GM03348 (cell line): ENCODE results near the gene DOHH.
A peak's percentile ranks its signal among the peaks of the same experiment; 100 is the strongest.
"Not testable (repeated sequence)": the region's sequence is repeated elsewhere in the genome, so short reads cannot be mapped to it uniquely, and the experiment has no call there.

ENCODE experiments used
- DNase-seq: peaks from one replicate; pipeline ENCODE4 v3.0.0; 2012; ENCODE audit warnings: low spot score

DOHH gene

GRCh38 chr19:3459089-3459881 lies 41.2 kb downstream of the DOHH start:
- DNase-seq = peak; percentile 97

GRCh38 chr19:3458229-3459088 lies 42.0 kb downstream of the DOHH start:
- no peak for DNase-seq

- no peak for DNase-seq
Measured at GRCh38 chr19:3457528-3458228, 42.8 kb downstream of the DOHH start.

DNA sequence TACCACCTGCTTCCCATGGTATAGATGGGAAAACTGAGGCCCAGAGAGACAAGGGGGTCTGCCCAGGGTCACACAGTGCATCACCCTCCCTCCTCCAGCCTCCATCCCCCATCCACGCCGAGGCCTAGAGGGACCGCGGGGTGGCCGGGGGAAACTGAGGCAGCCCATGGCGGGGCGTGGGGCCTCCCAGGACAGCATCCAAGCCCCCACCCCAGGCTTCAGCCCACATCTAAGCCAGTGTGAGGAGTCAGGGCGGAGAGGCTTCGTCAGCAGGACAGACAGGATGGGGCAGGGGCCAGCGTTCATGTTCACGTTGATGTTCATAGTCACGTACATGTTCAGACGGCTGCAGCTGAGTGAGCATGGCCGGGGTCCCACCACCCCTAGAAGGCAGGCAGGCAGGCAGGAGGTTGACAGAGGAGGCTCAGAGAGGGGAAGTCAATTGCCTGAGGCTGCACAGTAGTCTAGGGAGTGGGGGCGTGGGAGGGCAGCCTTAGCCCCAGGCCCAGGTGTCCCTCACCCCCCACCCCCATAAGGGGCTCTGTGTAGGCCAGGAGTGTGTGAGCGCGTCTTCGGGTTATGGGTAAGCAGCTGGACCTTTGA lies 43.4 kb downstream of the DOHH start:
- no peak for DNase-seq

GRCh38 chr19:3455960-3456601 lies 44.4 kb downstream of the DOHH start:
- no peak for DNase-seq

GRCh38 chr19:3455393-3455955 lies 45.0 kb downstream of the DOHH start:
- no peak for DNase-seq

DNA sequence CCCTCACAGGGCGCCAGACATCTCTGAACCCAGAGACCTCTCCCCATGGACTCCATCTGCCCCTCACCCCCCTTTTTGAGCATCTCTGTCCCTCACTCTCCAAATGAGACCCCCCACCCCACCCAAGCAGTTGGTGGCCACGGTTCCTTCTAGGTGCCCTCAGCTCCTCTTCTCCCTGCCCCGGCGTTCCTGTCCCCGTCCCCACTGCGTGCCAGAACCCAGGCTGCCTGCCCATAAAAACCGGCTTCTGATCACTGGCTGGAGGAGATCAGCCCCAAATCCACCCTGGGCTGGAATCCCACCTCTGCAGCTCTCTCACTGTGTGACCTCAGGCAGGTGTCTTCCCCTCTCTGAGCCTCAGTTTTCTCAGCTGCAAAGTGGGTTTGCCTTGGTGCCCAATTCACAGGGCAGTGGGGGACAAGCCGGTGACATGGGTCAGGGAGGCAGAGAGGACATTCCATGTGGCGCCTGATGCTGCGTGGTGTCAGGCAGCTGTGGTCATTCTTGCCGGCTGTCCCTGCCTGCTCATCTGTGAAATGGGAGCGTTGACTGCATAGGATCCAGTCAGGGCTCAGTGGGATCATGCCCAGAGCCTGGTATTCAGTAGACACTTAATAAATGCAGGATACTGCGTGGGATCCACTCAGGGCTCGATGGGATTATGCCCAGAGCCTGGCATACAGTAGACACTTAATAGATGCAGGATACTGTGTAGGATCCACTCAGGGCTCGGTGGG lies 45.6 kb downstream of the DOHH start:
- no peak for DNase-seq

DNA sequence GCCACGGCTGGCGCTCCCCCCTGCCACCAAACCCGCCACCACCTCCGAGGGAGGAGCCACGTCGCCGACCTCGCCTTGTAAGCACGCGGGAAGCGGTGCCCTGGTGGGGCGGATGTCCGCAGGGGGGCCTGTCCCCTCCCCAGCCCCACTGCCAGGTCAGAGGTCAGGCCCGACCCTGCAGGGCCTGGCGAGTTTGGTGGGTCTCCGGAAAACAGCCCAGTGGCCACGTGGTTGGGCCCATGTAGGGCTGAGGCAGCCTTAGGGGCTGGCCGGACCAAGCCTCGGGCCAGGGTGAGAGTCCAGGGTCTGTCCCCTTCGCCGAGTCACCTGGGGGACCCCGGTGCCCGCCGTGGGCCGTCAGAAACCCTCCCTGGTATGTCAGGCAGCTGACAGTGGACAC lies 46.6 kb downstream of the DOHH start:
- no peak for DNase-seq

DNA sequence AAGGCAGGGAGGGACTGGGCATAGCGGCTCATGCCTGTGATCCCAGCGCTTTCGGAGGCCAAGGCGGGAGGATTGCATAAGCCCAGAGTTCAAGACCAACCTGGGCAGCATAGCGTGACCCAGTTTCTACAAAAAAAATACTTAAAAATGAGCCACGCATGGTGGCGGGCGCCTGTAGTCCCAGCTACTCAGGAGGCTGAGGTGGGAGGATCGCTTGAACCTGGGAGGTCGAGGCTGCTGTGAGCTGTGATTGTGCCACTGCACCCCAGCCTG lies 47.6 kb downstream of the DOHH start:
- not testable (repeated sequence) for DNase-seq

GRCh38 chr19:3452171-3452941 lies 48.1 kb downstream of the DOHH start:
- DNase-seq = no peak

DNA sequence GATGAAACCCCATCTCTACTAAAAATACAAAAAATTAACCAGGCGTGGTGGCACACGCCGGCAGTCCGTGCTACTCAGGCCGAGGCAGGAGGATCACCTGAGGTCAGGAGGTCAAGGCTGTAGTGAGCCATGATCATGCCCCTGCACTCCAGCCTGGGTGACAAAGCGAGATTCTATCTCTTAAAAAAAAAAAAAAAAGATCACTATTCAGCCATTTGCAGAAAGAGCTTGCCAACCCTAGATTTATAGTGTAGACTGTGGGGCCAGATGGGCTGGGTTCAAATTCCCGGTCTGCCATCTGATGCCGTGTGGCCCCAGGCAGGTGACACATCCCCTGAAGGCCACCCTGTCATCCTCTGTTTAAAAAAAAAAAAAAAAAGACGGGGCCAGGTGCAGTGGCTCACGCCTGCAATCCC lies 49.0 kb downstream of the DOHH start:
- DNase-seq = no peak

DNA sequence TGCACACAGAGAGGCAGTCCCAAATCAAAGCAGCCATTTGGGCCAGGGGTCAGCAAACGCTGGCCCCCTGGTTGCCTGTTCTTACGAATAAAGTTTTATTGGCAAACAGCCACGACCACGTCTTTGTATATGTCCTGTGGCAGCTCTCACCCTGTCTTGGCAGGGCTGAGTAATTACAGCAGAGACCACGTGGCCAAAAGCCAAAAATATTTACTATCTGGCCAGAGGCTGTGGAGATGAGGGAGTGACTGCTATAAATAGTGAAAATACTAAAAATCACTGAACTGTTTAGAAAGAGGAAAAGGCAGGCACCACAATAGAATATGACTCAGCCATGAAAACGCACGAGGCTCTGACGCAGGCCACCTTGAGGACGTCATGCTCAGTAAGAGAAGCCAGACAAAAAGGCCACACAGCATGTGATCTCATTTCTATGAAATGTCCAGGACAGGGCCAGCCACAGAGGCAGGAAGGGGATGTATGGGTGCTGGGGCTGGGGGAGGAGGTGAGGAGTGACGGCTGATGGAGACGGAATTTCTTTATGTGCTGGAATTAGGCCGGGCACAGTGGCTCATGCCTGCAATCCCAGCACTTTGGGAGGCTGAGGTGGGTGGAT lies 49.6 kb downstream of the DOHH start:
- DNase-seq = peak; percentile 85

DNA sequence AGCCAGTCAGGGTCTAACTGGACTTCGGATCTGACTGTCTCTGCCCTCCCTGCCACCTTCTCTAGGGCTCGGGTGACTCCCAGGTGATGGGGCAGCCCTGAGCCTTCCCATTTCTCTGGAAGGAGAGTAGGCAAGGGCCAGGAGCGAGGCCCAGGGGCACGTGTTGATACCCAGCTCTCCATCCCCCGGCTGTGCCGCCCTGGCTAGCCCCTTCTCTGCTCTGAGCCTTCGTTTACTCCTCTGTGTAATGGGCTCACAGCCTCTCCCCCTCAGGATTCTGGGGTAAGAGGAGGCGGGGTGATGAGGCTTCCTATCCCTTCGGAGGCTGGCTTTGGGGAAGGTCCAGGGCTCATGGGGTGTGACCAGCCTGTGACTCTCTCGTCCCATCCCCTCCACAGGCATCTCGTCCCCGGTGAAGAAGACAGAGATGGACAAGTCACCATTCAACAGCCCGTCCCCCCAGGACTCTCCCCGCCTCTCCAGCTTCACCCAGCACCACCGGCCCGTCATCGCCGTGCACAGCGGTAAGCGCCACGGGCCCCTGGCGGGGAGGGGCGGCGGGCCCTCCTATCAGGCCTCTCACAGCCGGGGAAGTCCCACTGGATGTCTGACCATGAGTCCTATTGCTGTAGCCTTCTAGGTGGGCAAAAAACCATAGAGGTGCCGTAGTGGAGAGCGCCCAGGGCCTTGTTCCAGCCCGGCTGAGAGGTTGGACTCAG lies 51.7 kb downstream of the DOHH start:
- no peak for DNase-seq

DNA sequence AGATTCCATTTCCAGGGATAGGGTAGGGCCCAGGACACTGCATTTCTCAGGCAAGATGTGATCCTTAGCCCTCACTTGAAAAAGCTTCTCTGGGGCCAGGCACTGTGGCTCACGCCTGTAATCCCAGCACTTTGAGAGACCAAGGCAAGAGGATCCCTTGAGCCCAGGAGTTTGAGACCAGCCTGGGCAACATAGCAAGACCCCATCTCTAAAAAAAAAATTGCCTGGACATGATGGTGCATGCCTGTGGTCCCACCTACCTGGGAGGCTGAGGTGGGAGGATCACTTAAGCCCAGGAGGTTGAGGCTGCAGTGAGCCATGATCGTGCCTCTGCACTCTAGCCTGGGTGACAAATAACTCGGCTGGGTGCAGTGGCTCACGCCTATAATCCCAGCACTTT lies 53.8 kb downstream of the DOHH start:
- not testable (repeated sequence) for DNase-seq

GRCh38 chr19:3444695-3445234 lies 55.7 kb downstream of the DOHH start:
- no peak for DNase-seq

DNA sequence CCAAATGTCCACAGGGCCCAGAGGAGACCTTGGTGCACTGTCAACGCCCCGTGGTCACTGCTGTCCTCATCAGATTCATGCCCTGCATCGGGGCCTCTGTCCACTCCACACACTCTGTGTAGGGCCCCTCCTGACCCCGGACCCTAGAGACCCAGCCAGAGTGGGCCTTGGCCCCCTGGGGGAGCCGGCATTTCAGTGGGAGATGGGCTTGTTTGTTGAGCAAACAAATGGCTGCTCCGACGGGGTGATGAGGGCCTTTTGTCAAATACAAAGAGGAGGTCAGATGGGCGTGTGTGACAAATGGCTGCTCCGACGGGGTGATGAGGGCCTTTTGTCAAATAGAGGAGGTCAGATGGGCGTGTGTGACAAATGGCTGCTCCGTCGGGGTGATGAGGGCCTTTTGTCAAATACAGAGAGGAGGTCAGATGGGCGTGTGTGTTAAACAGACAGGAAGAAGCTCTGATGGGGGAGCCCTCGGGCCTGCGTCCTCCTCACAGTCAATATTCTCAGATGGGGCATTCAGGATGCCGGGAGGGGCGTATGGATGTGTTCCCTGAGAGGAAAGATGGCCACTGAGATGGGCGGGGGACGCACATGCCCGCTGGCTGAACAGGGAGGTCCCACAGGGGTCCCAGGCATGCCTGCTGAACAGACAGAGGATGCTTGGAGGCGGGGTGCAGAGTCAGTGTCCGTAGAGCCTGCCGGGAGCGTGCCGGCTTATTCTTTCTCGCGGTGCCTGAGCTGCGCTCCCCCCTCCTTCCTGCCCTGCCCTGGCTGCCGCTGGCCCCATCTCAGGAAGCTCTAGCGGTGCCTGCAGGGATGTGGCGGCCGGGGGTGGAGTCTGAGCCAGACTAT lies 56.4 kb downstream of the DOHH start:
- DNase-seq = no peak

GRCh38 chr19:3442487-3443071 lies 57.9 kb downstream of the DOHH start:
- DNase-seq = no peak

- DNase-seq = no peak
Measured at GRCh38 chr19:3441986-3442329, 58.5 kb downstream of the DOHH start.
